MM.1S (cell line): ENCODE results near the gene XCL2.

Experiments used
- CTCF ChIP-seq: fragments of 300-600 bp; sonication (generic); IDR thresholded peaks from 2 replicates; pipeline ENCODE4 v1.5.1; 2016; ENCODE audit warnings: antibody characterized with exemption, low read length, mixed read lengths
- EZH2phosphoT487 ChIP-seq: fragments of 300-600 bp; sonication (generic); IDR thresholded peaks from 2 replicates; pipeline ENCODE4 v1.6.1; 2018; ENCODE audit warnings: antibody characterized with exemption, low read length

DNA sequence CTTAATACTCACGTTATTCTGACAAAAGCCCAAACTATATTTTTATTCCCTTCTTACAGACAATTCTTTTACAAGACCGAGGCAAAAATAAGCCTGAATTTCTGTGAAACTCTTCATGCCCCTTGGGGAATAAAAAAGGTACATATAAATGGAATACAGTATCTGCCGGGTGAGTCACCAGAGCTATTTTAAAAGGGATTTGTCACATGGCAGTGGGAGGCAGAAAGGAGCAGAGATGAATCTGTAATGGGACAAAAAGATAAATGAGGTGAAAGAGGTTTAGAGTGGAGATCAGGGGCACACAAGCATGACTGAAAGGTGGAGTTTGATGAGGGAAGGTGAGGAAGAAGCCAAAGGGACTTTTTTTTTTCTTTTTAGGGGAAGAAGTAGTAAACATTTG, 41.4 kb upstream of the XCL2 start:
- TF ChIP-seq CTCF (no peak), EZH2phosphoT487 (no peak)
